ENCODE measurements around the gene ASZ1.
"Not testable (repeated sequence)": the region's sequence is repeated elsewhere in the genome, so short reads cannot be mapped to it uniquely, and the experiment has no call there.

ASZ1 gene

GRCh38 chr7:117427258-117427701 is at the start of gene ASZ1:
Gene ASZ1, minus strand, starts transcription at chr7:117427493. Its CDS starts 33 bp downstream, at chr7:117427460.
- H3K36me3 Mint-ChIP-seq, result no peaks in the 10 kb centered on the region
- H3K27me3 Mint-ChIP-seq, result no peaks in the 10 kb centered on the region
- ATAC-seq (ENCODE audit: low read depth) (no peak), DNase-seq (ENCODE audit: low spot score in 2 of 2) (no peak)
- no peak within 1 kb of the TSS for H3K27ac Mint-ChIP-seq
- no peaks in the 10 kb centered on the region for H3K4me1 Mint-ChIP-seq
- H3K4me3 Mint-ChIP-seq, result no peak within 1 kb of the TSS
- peaks cover 3% of the 10 kb centered on the region for H3K9me3 Mint-ChIP-seq

- Mint-ChIP-seq H3K9me3 (peaks cover 2% of the 10 kb centered on the region), H3K4me1 (no peaks in the 10 kb centered on the region), H3K27me3 (peaks cover 7% of the 10 kb centered on the region), H3K27ac (no peak overlapping the region), H3K4me3 (no peak overlapping the region), H3K36me3 (no peaks in the 10 kb centered on the region)
- ATAC-seq (ENCODE audit: low read depth) (no peak), DNase-seq (ENCODE audit: low spot score in 2 of 2) (no peak)
Measured at GRCh38 chr7:117476557-117477215, 49.4 kb upstream of the ASZ1 start.

GRCh38 chr7:117472335-117472734 is 45.0 kb upstream of the ASZ1 start:
- H3K4me3 Mint-ChIP-seq, result no peak overlapping the region
- no peaks in the 10 kb centered on the region for H3K9me3 Mint-ChIP-seq
- no peaks in the 10 kb centered on the region for H3K4me1 Mint-ChIP-seq
- DNase-seq (ENCODE audit: low spot score in 2 of 2) (no peak), ATAC-seq (ENCODE audit: low read depth) (no peak)
- peaks cover 1% of the 10 kb centered on the region for H3K27me3 Mint-ChIP-seq
- H3K27ac Mint-ChIP-seq, result no peak overlapping the region
- H3K36me3 Mint-ChIP-seq, result no peaks in the 10 kb centered on the region

GRCh38 chr7:117470777-117471176 is 43.5 kb upstream of the ASZ1 start:
- no peaks in the 10 kb centered on the region for H3K4me1 Mint-ChIP-seq
- H3K27me3 Mint-ChIP-seq, result peaks cover 1% of the 10 kb centered on the region
- H3K27ac Mint-ChIP-seq, result no peak overlapping the region
- no peaks in the 10 kb centered on the region for H3K36me3 Mint-ChIP-seq
- H3K4me3 Mint-ChIP-seq, result no peak overlapping the region
- H3K9me3 Mint-ChIP-seq, result no peaks in the 10 kb centered on the region
- ATAC-seq (ENCODE audit: low read depth) (no peak), DNase-seq (ENCODE audit: low spot score in 2 of 2) (no peak)

- Mint-ChIP-seq H3K27me3 (no peaks in the 10 kb centered on the region), H3K36me3 (no peaks in the 10 kb centered on the region), H3K4me3 (no peak overlapping the region), H3K27ac (no peak overlapping the region), H3K4me1 (no peaks in the 10 kb centered on the region), H3K9me3 (no peaks in the 10 kb centered on the region)
- ATAC-seq (ENCODE audit: low read depth) (no peak), DNase-seq (ENCODE audit: low spot score in 2 of 2) (no peak)
Measured at GRCh38 chr7:117468174-117468573, 40.9 kb upstream of the ASZ1 start.

GRCh38 chr7:117460815-117461214 is 33.5 kb upstream of the ASZ1 start:
- DNase-seq (ENCODE audit: low spot score in 2 of 2); H3K27me3 Mint-ChIP-seq; H3K36me3 Mint-ChIP-seq; H3K9me3 Mint-ChIP-seq; ATAC-seq (ENCODE audit: low read depth); H3K27ac Mint-ChIP-seq; H3K4me3 Mint-ChIP-seq; H3K4me1 Mint-ChIP-seq: not testable (repeated sequence)

GRCh38 chr7:117459735-117460134 is 32.4 kb upstream of the ASZ1 start:
- Mint-ChIP-seq H3K27me3 (no peaks in the 10 kb centered on the region), H3K27ac (no peak overlapping the region), H3K4me3 (no peak overlapping the region), H3K4me1 (no peaks in the 10 kb centered on the region), H3K36me3 (no peaks in the 10 kb centered on the region), H3K9me3 (peaks cover 2% of the 10 kb centered on the region)
- DNase-seq (ENCODE audit: low spot score in 2 of 2), result no peak
- no peak for ATAC-seq (ENCODE audit: low read depth)

- H3K4me3 Mint-ChIP-seq, result no peak overlapping the region
- no peak overlapping the region for H3K27ac Mint-ChIP-seq
- peaks cover 2% of the 10 kb centered on the region for H3K9me3 Mint-ChIP-seq
- no peaks in the 10 kb centered on the region for H3K4me1 Mint-ChIP-seq
- no peak for ATAC-seq (ENCODE audit: low read depth)
- no peak for DNase-seq (ENCODE audit: low spot score in 2 of 2)
- H3K27me3 Mint-ChIP-seq, result no peaks in the 10 kb centered on the region
- no peaks in the 10 kb centered on the region for H3K36me3 Mint-ChIP-seq
Measured at GRCh38 chr7:117458977-117459583, 31.8 kb upstream of the ASZ1 start.

- Mint-ChIP-seq H3K27ac (no peak overlapping the region), H3K27me3 (peaks cover 3% of the 10 kb centered on the region), H3K4me1 (no peaks in the 10 kb centered on the region), H3K9me3 (peaks cover 14% of the 10 kb centered on the region), H3K36me3 (no peaks in the 10 kb centered on the region), H3K4me3 (no peak overlapping the region)
- DNase-seq (ENCODE audit: low spot score in 2 of 2) (no peak), ATAC-seq (ENCODE audit: low read depth) (no peak)
Measured at GRCh38 chr7:117448655-117449054, 21.4 kb upstream of the ASZ1 start.

GRCh38 chr7:117446220-117446815 is 19.0 kb upstream of the ASZ1 start:
- no peak overlapping the region for H3K27ac Mint-ChIP-seq
- peaks cover 3% of the 10 kb centered on the region for H3K27me3 Mint-ChIP-seq
- peaks cover 13% of the 10 kb centered on the region for H3K9me3 Mint-ChIP-seq
- no peaks in the 10 kb centered on the region for H3K4me1 Mint-ChIP-seq
- DNase-seq (ENCODE audit: low spot score in 2 of 2), result no peak
- H3K4me3 Mint-ChIP-seq, result no peak overlapping the region
- no peak for ATAC-seq (ENCODE audit: low read depth)
- no peaks in the 10 kb centered on the region for H3K36me3 Mint-ChIP-seq

GRCh38 chr7:117445206-117445605 is 17.9 kb upstream of the ASZ1 start:
- Mint-ChIP-seq H3K36me3 (peaks cover 2% of the 10 kb centered on the region), H3K9me3 (peaks cover 12% of the 10 kb centered on the region), H3K27ac (no peak overlapping the region), H3K27me3 (peaks cover 3% of the 10 kb centered on the region), H3K4me3 (no peak overlapping the region), H3K4me1 (no peaks in the 10 kb centered on the region)
- DNase-seq (ENCODE audit: low spot score in 2 of 2), result no peak
- ATAC-seq (ENCODE audit: low read depth), result no peak

GRCh38 chr7:117444646-117445045 is 17.4 kb upstream of the ASZ1 start:
- no peaks in the 10 kb centered on the region for H3K4me1 Mint-ChIP-seq
- no peak overlapping the region for H3K27ac Mint-ChIP-seq
- peaks cover 7% of the 10 kb centered on the region for H3K9me3 Mint-ChIP-seq
- DNase-seq (ENCODE audit: low spot score in 2 of 2) (no peak), ATAC-seq (ENCODE audit: low read depth) (no peak)
- no peak overlapping the region for H3K4me3 Mint-ChIP-seq
- peaks cover 3% of the 10 kb centered on the region for H3K27me3 Mint-ChIP-seq
- H3K36me3 Mint-ChIP-seq, result peaks cover 2% of the 10 kb centered on the region

GRCh38 chr7:117435475-117436043 is 8.3 kb upstream of the ASZ1 start:
- no peaks in the 10 kb centered on the region for H3K9me3 Mint-ChIP-seq
- H3K27ac Mint-ChIP-seq, result no peak overlapping the region
- DNase-seq (ENCODE audit: low spot score in 2 of 2) (no peak), ATAC-seq (ENCODE audit: low read depth) (no peak)
- peaks cover 3% of the 10 kb centered on the region for H3K4me1 Mint-ChIP-seq
- no peaks in the 10 kb centered on the region for H3K36me3 Mint-ChIP-seq
- H3K27me3 Mint-ChIP-seq, result no peaks in the 10 kb centered on the region
- H3K4me3 Mint-ChIP-seq, result no peak overlapping the region

GRCh38 chr7:117424090-117424829 is 3.0 kb downstream of the ASZ1 start:
- ATAC-seq (ENCODE audit: low read depth) (no peak), DNase-seq (ENCODE audit: low spot score in 2 of 2) (no peak)
- Mint-ChIP-seq H3K27me3 (peaks cover 2% of the 10 kb centered on the region), H3K27ac (no peak overlapping the region), H3K4me1 (no peaks in the 10 kb centered on the region), H3K4me3 (no peak overlapping the region), H3K9me3 (peaks cover 1% of the 10 kb centered on the region), H3K36me3 (no peaks in the 10 kb centered on the region)
